ENCODE measurements around the gene TPM1.

TPM1 gene

GRCh38 chr15:63020128-63020527 is 22.4 kb upstream of the TPM1 start:
- no peak for TF ChIP-seq CTCF (IDR thresholded peaks at IDR 0.05)

- no peak for TF ChIP-seq CTCF (IDR thresholded peaks at IDR 0.05)
These were observed 21.7 kb upstream of the TPM1 start for GRCh38 chr15:63020759-63021430.

- TF ChIP-seq CTCF (IDR thresholded peaks at IDR 0.05) = no peak
These were observed 20.4 kb upstream of the TPM1 start for GRCh38 chr15:63022181-63022580.

- TF ChIP-seq CTCF (IDR thresholded peaks at IDR 0.05) = no peak
These were observed 19.9 kb upstream of the TPM1 start for GRCh38 chr15:63022663-63023062.

- no peak for TF ChIP-seq CTCF (IDR thresholded peaks at IDR 0.05)
These were observed 19.1 kb upstream of the TPM1 start for GRCh38 chr15:63023351-63023945.

- TF ChIP-seq CTCF (IDR thresholded peaks at IDR 0.05) = no peak
These were observed 17.1 kb upstream of the TPM1 start for GRCh38 chr15:63025460-63025859.

GRCh38 chr15:63027646-63028045 is 14.9 kb upstream of the TPM1 start:
- TF ChIP-seq CTCF (IDR thresholded peaks at IDR 0.05) = no peak

Measured in LNCAP (cell line).